Left kidney (tissue), 2 donors: ENCODE data around the gene HAUS5. TPM values are rescaled to one million over a fixed set of nuclear protein-coding genes. Genes with fewer than 3 reads are reported as not detected.

ENCODE experiments used
- DNase-seq: peaks from one replicate; pipeline ENCODE4 v3.0.0-alpha.2; 2013
- polyA plus RNA-seq: library from polyadenylated mRNA; unstranded; fragments of 120-200 nt; gene quantifications from one replicate; pipeline ENCODE4 v1.2.1, GENCODE V29; 2013; ENCODE audit not compliant: insufficient read length

HAUS5 gene
- polyA plus RNA-seq, 1 donor = 30.1 TPM

GRCh38 chr19:35607661-35608060, 4.9 kb upstream of the HAUS5 start:
- DNase-seq = no peak

GRCh38 chr19:35608251-35608650, 4.3 kb upstream of the HAUS5 start:
- no peak for DNase-seq

- no peak for DNase-seq
Measured at GRCh38 chr19:35609851-35610353, 2.6 kb upstream of the HAUS5 start.

- DNase-seq = no peak
Measured at GRCh38 chr19:35612224-35612558, 344 bp upstream of the HAUS5 start.

- DNase-seq = no peak
Measured at GRCh38 chr19:35613574-35613973, 1.0 kb downstream of the HAUS5 start.

- DNase-seq = no peak
Measured at GRCh38 chr19:35615036-35615435, 2.5 kb downstream of the HAUS5 start.

- DNase-seq = no peak
Measured at GRCh38 chr19:35618857-35619256, 6.3 kb downstream of the HAUS5 start.

GRCh38 chr19:35619290-35619923, 6.9 kb downstream of the HAUS5 start:
- DNase-seq = no peak

- no peak for DNase-seq
Measured at GRCh38 chr19:35620001-35620400, 7.5 kb downstream of the HAUS5 start.

- no peak for DNase-seq
Measured at GRCh38 chr19:35621708-35622107, 9.2 kb downstream of the HAUS5 start.

GRCh38 chr19:35622750-35623149, 10.2 kb downstream of the HAUS5 start:
- DNase-seq = no peak

GRCh38 chr19:35623327-35624010, 10.9 kb downstream of the HAUS5 start:
- no peak for DNase-seq

- no peak for DNase-seq
Measured at GRCh38 chr19:35628264-35628564, 15.7 kb downstream of the HAUS5 start.

GRCh38 chr19:35628565-35629331, 16.2 kb downstream of the HAUS5 start, which contains the start of gene RBM42:
RBM42 (plus strand) TSS chr19:35629036; CDS start chr19:35629154, 118 bp downstream.
- DNase-seq = peak; percentile 99

GRCh38 chr19:35629332-35629633, 16.7 kb downstream of the HAUS5 start:
- DNase-seq = no peak

GRCh38 chr19:35633727-35634440, 21.3 kb downstream of the HAUS5 start:
- no peak for DNase-seq

GRCh38 chr19:35636651-35637050, 24.1 kb downstream of the HAUS5 start:
- DNase-seq = no peak

- DNase-seq = no peak
Measured at GRCh38 chr19:35637165-35637564, 24.6 kb downstream of the HAUS5 start.

- DNase-seq = no peak
Measured at GRCh38 chr19:35639321-35639639, 26.7 kb downstream of the HAUS5 start.

- DNase-seq = no peak
Measured at GRCh38 chr19:35639863-35640262, 27.3 kb downstream of the HAUS5 start.

GRCh38 chr19:35641515-35642151, 29.1 kb downstream of the HAUS5 start, which contains the start of gene ETV2:
ETV2 (plus strand) TSS chr19:35641745; CDS start chr19:35642461, 716 bp downstream.
- DNase-seq = no peak

GRCh38 chr19:35642312-35642711, 29.8 kb downstream of the HAUS5 start:
- no peak for DNase-seq
